HG03565 (cell line): ENCODE results near the gene VPS39.

Experiments
- ATAC-seq: cut with Tn5 transposase; IDR thresholded peaks from one replicate; pipeline ENCODE4 v1.9.1; 2021; ENCODE audit warnings: mild to moderate bottlenecking, moderate library complexity; ENCODE audit not compliant: unreplicated experiment

The VPS39 gene

GRCh38 chr15:42160136-42160535 is 48.0 kb downstream of the VPS39 start:
- ATAC-seq = no peak

GRCh38 chr15:42159381-42160015 is 48.6 kb downstream of the VPS39 start:
- no peak for ATAC-seq

- ATAC-seq = no peak
Observed at GRCh38 chr15:42158941-42159340, 49.2 kb downstream of the VPS39 start.

- ATAC-seq = no peak
Observed at GRCh38 chr15:42157981-42158765, 49.9 kb downstream of the VPS39 start.

- no peak for ATAC-seq
Observed at GRCh38 chr15:42157381-42157780, 50.7 kb downstream of the VPS39 start.

- ATAC-seq = no peak
Observed at GRCh38 chr15:42156243-42156922, 51.7 kb downstream of the VPS39 start, which contains the start of gene PLA2G4F. TSS of gene PLA2G4F (minus strand) at chr15:42156636. CDS start at chr15:42156549, 87 bp downstream.

GRCh38 chr15:42155546-42156242 is 52.4 kb downstream of the VPS39 start:
- ATAC-seq = no peak

- ATAC-seq = no peak
Observed at GRCh38 chr15:42154956-42155355, 53.1 kb downstream of the VPS39 start.

GRCh38 chr15:42154212-42154941 is 53.7 kb downstream of the VPS39 start:
- no peak for ATAC-seq

- no peak for ATAC-seq
Observed at GRCh38 chr15:42153874-42154211, 54.3 kb downstream of the VPS39 start.

GRCh38 chr15:42152921-42153698 is 55.0 kb downstream of the VPS39 start:
- no peak for ATAC-seq

GRCh38 chr15:42152196-42152920 is 55.7 kb downstream of the VPS39 start:
- no peak for ATAC-seq

GRCh38 chr15:42151736-42152135 is 56.4 kb downstream of the VPS39 start:
- no peak for ATAC-seq

- no peak for ATAC-seq
Observed at GRCh38 chr15:42151141-42151561, 57.0 kb downstream of the VPS39 start.

- ATAC-seq = no peak
Observed at GRCh38 chr15:42150219-42150970, 57.7 kb downstream of the VPS39 start.

GRCh38 chr15:42149493-42150218 is 58.4 kb downstream of the VPS39 start:
- ATAC-seq = no peak

- ATAC-seq = no peak
Observed at GRCh38 chr15:42148808-42149492, 59.2 kb downstream of the VPS39 start.
